Activated CD4-positive, alpha-beta memory T cell treated with anti-CD3 and anti-CD28 coated beads, Interleukin-2, amount 10 ng/mL, durations not matched to agents 7 days and 5 days (primary cell): Measurements from ENCODE around the gene RNASET2. TPM values are rescaled to one million over a fixed set of nuclear protein-coding genes. Genes with fewer than 3 reads are reported as not detected.
"Not testable (repeated sequence)": the region's sequence is repeated elsewhere in the genome, so short reads cannot be mapped to it uniquely, and the experiment has no call there.

ENCODE experiments used
- CTCF ChIA-PET: fragments of 350-600 bp; sonication (Branson Sonifier 250); formaldehyde crosslinking; loops from one replicate; lab custom pipeline; 2021; ENCODE audit warnings: antibody characterized with exemption, inconsistent platforms; lab: Charles Lee
- POLR2A ChIA-PET: fragments of 350-600 bp; sonication (Branson Sonifier 250); formaldehyde crosslinking; loops from one replicate; lab custom pipeline; 2021; ENCODE audit warnings: antibody characterized with exemption; lab: Charles Lee
- DNase-seq: peaks from one replicate; pipeline ENCODE4 v3.0.0-alpha.2; 2020
- H3K27ac Mint-ChIP-seq: one replicate; pipeline ENCODE4 v1.8.0; 2021; ENCODE audit warnings: mild to moderate bottlenecking, mixed read lengths
- H3K27me3 Mint-ChIP-seq: one replicate; pipeline ENCODE4 v1.8.0; 2021; ENCODE audit warnings: mixed read lengths
- H3K36me3 Mint-ChIP-seq: one replicate; pipeline ENCODE4 v1.8.0; 2021; ENCODE audit warnings: low read depth, mixed read lengths
- H3K4me1 Mint-ChIP-seq: one replicate; pipeline ENCODE4 v1.8.0; 2021; ENCODE audit warnings: mixed read lengths
- H3K4me3 Mint-ChIP-seq: one replicate; pipeline ENCODE4 v1.8.0; 2021; ENCODE audit warnings: mild to moderate bottlenecking, mixed read lengths
- H3K9me3 Mint-ChIP-seq: one replicate; pipeline ENCODE4 v1.8.0; 2021; ENCODE audit warnings: mixed read lengths
- total RNA-seq, 2 experiments: library from RNA; stranded (reverse); gene quantifications; one replicate each; pipeline ENCODE4 v1.2.3, GENCODE V29; 2021

Gene RNASET2
- total RNA-seq, 2 experiments from 2014 or later: 107 to 112 TPM

- H3K4me1 Mint-ChIP-seq: peaks cover 63% of the 10 kb centered on the region
- no peaks in the 10 kb centered on the region for H3K27me3 Mint-ChIP-seq
- DNase-seq: no peak
- ChIA-PET CTCF (interaction anchor here (0.9 to 4.4 kb wide), 7 partner anchors 8 to 178 kb away, joined by 3 to 25 read pairs (median 4); no protein-coding TSS in a partner anchor), POLR2A (interaction anchor here (0.9 to 1.4 kb wide), 4 partner anchors 13 to 85 kb away, joined by 3 to 6 read pairs (median 4); no protein-coding TSS in a partner anchor)
- H3K36me3 Mint-ChIP-seq: peaks cover 41% of the 10 kb centered on the region
- peak overlapping the region; percentile 91 for H3K4me3 Mint-ChIP-seq
- peak overlapping the region; percentile 62 for H3K27ac Mint-ChIP-seq
- H3K9me3 Mint-ChIP-seq: no peaks in the 10 kb centered on the region
Measured at GRCh38 chr6:166952121-166952520, 4.2 kb downstream of the RNASET2 start.

GRCh38 chr6:166951670-166952060 is 4.7 kb downstream of the RNASET2 start:
- H3K36me3 Mint-ChIP-seq: peaks cover 46% of the 10 kb centered on the region
- peaks cover 63% of the 10 kb centered on the region for H3K4me1 Mint-ChIP-seq

DNA sequence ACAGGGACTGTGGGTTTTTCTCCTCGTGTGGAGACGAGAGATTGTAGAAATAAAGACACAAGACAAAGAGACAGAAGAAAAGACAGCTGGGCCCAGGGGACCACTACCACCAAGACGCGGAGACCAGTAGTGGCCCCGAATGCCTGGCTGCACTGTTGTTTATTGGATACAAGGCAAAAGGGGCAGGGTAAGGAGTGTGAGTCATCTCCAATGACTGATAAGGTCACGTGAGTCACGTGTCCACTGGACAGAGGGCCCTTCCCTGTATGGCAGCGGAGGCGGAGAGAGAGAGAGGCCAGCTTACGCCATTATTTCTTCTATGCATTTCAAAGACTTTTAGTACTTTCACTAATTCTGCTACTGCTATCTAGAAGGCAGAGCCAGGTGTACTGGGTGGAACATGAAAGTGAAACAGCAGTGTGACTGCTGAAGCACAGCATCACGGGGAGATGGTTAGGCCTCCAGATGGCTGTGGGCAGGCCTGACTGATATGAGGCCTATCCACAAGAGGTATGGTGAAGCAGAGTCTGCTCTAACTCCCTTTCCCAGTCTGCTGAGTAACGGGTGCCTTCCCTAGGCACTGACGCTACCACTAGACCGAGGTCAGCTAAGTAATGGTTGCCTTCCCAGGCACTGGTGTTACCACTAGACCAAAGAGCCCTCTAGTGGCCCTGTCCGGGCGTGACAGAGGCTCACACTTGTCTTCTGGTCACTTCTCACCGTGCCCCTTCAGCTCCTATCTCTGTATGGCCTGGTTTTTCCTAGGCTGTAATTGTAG is 5.3 kb downstream of the RNASET2 start:
- H3K27me3 Mint-ChIP-seq, H3K9me3 Mint-ChIP-seq: not testable (repeated sequence)
- Mint-ChIP-seq H3K27ac (peak overlapping the region; percentile 100), H3K36me3 (peaks cover 52% of the 10 kb centered on the region), H3K4me3 (peak overlapping the region; percentile 67), H3K4me1 (peaks cover 63% of the 10 kb centered on the region)
- POLR2A ChIA-PET: interaction anchor here (0.9 to 2.3 kb wide), 11 partner anchors 9 to 400 kb away, joined by 3 to 12 read pairs (median 4); partner anchors contain the start of gene CEP43
- peak; percentile 80 for DNase-seq
- CTCF ChIA-PET: interaction anchor here (0.8 to 4.4 kb wide), 10 partner anchors 9 to 691 kb away, joined by 3 to 25 read pairs (median 4); no protein-coding TSS in a partner anchor

More at GRCh38 chr6:166951670-166952060, 4.7 kb downstream of the RNASET2 start:
- H3K27ac Mint-ChIP-seq: peak overlapping the region; percentile 100
- POLR2A ChIA-PET: interaction anchor here (0.9 to 2.3 kb wide), 9 partner anchors 8 to 400 kb away, joined by 3 to 12 read pairs (median 4); partner anchors contain the start of gene CEP43
- CTCF ChIA-PET: interaction anchor here (0.8 to 4.4 kb wide), 10 partner anchors 8 to 692 kb away, joined by 3 to 25 read pairs (median 4); no protein-coding TSS in a partner anchor
- H3K4me3 Mint-ChIP-seq: peak overlapping the region; percentile 67
- H3K9me3 Mint-ChIP-seq: no peaks in the 10 kb centered on the region
- DNase-seq: no peak
- no peaks in the 10 kb centered on the region for H3K27me3 Mint-ChIP-seq

- Mint-ChIP-seq H3K4me3 (peak overlapping the region; percentile 67), H3K9me3 (no peaks in the 10 kb centered on the region), H3K27ac (peak overlapping the region; percentile 100), H3K27me3 (no peaks in the 10 kb centered on the region), H3K36me3 (peaks cover 53% of the 10 kb centered on the region), H3K4me1 (peaks cover 61% of the 10 kb centered on the region)
- ChIA-PET POLR2A (interaction anchor here (0.9 to 2.3 kb wide), 10 partner anchors 9 to 401 kb away, joined by 3 to 12 read pairs (median 5); partner anchors contain the start of genes CEP43 and RPS6KA2), CTCF (interaction anchor here (1.1 to 4.4 kb wide), 7 partner anchors 10 to 191 kb away, joined by 3 to 25 read pairs (median 6); no protein-coding TSS in a partner anchor)
- DNase-seq: peak; percentile 51
Measured at GRCh38 chr6:166950443-166950821, 5.9 kb downstream of the RNASET2 start.

- Mint-ChIP-seq H3K36me3 (peaks cover 52% of the 10 kb centered on the region), H3K27ac (peak overlapping the region; percentile 100)
- POLR2A ChIA-PET: interaction anchor here (1.0 to 2.3 kb wide), 8 partner anchors 8 to 323 kb away, joined by 4 to 12 read pairs (median 6); partner anchors contain the start of genes CEP43 and RPS6KA2
Measured at GRCh38 chr6:166949528-166950442, 6.6 kb downstream of the RNASET2 start.

DNA sequence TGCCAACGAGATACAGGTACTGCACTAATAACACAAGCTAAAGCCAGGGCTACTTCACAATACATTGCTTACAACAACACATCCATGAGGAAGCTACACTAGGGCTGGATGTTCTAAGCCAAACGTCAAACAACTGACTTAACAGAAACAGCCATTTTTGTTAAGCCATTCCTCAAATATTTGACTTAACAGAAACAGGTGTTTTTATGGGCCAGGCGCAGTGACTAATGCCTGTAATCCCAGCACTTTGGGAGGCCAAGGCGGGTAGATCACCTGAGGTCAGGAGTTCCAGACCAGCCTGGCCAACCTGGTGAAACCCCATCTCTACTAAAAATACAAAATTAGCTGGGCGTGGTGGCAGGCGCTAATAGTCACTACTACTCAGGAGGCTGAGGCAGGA is 7.6 kb downstream of the RNASET2 start:
- H3K36me3 Mint-ChIP-seq: peaks cover 50% of the 10 kb centered on the region
- POLR2A ChIA-PET: interaction anchor here (0.6 to 1.8 kb wide), 2 partner anchors 312 to 322 kb away, joined by 5 read pairs; partner anchors contain the start of gene RPS6KA2

More at GRCh38 chr6:166949528-166950442, 6.6 kb downstream of the RNASET2 start:
- no peaks in the 10 kb centered on the region for H3K9me3 Mint-ChIP-seq
- H3K4me3 Mint-ChIP-seq: peak overlapping the region; percentile 67
- H3K27me3 Mint-ChIP-seq: no peaks in the 10 kb centered on the region
- CTCF ChIA-PET: interaction anchor here (1.2 to 4.4 kb wide), 4 partner anchors 10 to 191 kb away, joined by 3 to 25 read pairs (median 7); no protein-coding TSS in a partner anchor
- peaks cover 56% of the 10 kb centered on the region for H3K4me1 Mint-ChIP-seq
- peak; percentile 32 for DNase-seq

DNA sequence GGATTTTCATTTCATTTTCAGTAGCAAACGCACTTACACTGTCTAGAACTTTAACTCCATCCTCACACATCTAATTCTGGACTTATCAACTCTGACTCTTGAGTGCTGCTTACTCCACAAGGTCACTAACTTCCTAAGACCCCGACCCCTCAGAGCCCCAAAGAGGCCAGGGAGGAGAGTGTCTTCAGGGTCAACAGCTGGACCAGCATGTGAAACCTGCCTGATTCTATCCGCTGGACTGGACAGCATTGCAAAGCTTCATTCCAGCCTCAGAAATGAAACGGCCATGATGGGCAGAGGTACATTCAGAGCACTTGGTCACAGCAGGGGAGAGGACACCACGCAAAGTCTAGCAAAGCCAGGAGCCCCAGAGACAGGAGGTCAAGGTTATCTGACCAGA is 9.1 kb downstream of the RNASET2 start:
- Mint-ChIP-seq H3K27me3 (no peaks in the 10 kb centered on the region), H3K36me3 (peaks cover 46% of the 10 kb centered on the region), H3K4me3 (no peak overlapping the region), H3K27ac (no peak overlapping the region), H3K9me3 (no peaks in the 10 kb centered on the region), H3K4me1 (peaks cover 46% of the 10 kb centered on the region)
- CTCF ChIA-PET: no interaction called here
- POLR2A ChIA-PET: no interaction called here
- no peak for DNase-seq

More for the DNA sequence above, 7.6 kb downstream of the RNASET2 start:
- not testable (repeated sequence) for H3K27me3 Mint-ChIP-seq, H3K4me3 Mint-ChIP-seq, H3K9me3 Mint-ChIP-seq, H3K27ac Mint-ChIP-seq, DNase-seq
- CTCF ChIA-PET: interaction anchor here (1.2 to 4.4 kb wide), 2 partner anchors 10 to 41 kb away, joined by 3 to 25 read pairs; no protein-coding TSS in a partner anchor
- peaks cover 49% of the 10 kb centered on the region for H3K4me1 Mint-ChIP-seq

DNA sequence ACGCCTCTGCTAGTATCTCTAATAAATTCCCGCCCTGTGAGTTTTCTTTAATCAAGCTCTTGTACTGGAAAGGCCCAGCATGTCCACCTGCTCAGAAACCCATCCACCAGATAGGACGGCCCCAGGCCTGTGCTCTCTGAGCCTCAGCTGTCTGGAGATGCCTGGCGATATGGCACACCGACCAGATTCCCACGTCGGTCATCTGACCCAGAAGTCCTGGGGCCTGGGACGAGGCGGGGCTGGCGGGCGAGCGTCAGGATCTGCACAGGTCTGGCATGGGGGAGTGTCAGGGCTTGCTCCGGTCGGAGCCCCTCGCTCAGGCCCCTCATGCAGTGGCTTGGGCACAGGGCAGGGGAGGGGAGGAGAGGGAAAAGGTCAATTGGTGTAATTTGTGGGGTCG is 10.2 kb downstream of the RNASET2 start:
- no peaks in the 10 kb centered on the region for H3K9me3 Mint-ChIP-seq
- H3K36me3 Mint-ChIP-seq: peaks cover 48% of the 10 kb centered on the region
- no peak overlapping the region for H3K27ac Mint-ChIP-seq
- no peaks in the 10 kb centered on the region for H3K27me3 Mint-ChIP-seq
- peaks cover 43% of the 10 kb centered on the region for H3K4me1 Mint-ChIP-seq
- no peak overlapping the region for H3K4me3 Mint-ChIP-seq
- no peak for DNase-seq
- CTCF ChIA-PET: no interaction called here
- POLR2A ChIA-PET: no interaction called here

DNA sequence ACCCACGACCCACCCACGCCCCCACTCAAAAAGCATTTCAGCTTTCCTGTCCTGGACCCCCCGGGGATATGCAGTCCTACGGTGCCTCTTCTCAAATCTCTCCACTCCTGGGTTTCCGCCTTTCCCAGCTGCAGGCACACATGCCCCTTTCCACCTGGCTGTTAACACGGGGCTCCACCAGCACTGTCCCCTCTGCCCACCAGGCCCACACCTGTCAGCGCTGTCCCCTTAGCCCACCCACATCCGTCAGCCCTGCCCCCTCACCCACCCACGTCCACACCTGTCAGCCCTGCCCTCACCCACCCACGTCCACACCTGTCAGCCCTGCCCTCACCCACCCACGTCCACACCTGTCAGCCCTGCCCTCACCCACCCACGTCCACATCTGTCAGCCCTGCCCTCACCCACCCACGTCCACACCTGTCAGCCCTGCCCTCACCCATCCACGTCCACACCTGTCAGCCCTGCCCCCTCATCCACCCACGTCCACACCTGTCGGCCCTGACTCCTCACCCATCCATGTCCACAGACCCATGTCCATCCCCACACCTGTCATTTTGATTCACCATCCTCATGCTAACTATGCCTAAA is 11.6 kb downstream of the RNASET2 start:
- ChIA-PET CTCF (no interaction called here), POLR2A (interaction anchor here (1.4 kb wide), 1 partner anchor 12 kb away, joined by 4 read pairs; no protein-coding TSS in a partner anchor)
- Mint-ChIP-seq H3K9me3 (no peaks in the 10 kb centered on the region), H3K36me3 (peaks cover 49% of the 10 kb centered on the region), H3K4me3 (no peak overlapping the region), H3K27ac (no peak overlapping the region), H3K27me3 (no peaks in the 10 kb centered on the region), H3K4me1 (peaks cover 30% of the 10 kb centered on the region)
- no peak for DNase-seq

GRCh38 chr6:166942393-166943168 is 13.8 kb downstream of the RNASET2 start:
- peaks cover 56% of the 10 kb centered on the region for H3K36me3 Mint-ChIP-seq
- peak; percentile 55 for DNase-seq
- POLR2A ChIA-PET: interaction anchor here (1.1 to 2.6 kb wide), 4 partner anchors 8 to 17 kb away, joined by 3 to 12 read pairs (median 6); partner anchors contain the start of gene RNASET2
- no peak overlapping the region for H3K4me3 Mint-ChIP-seq
- H3K4me1 Mint-ChIP-seq: peaks cover 21% of the 10 kb centered on the region
- CTCF ChIA-PET: interaction anchor here (0.6 to 1.9 kb wide), 3 partner anchors 10 to 89 kb away, joined by 3 to 4 read pairs (median 4); no protein-coding TSS in a partner anchor
- peak overlapping the region; percentile 54 for H3K27ac Mint-ChIP-seq
- no peaks in the 10 kb centered on the region for H3K9me3 Mint-ChIP-seq
- no peaks in the 10 kb centered on the region for H3K27me3 Mint-ChIP-seq

- Mint-ChIP-seq H3K4me1 (peaks cover 25% of the 10 kb centered on the region), H3K4me3 (no peak overlapping the region), H3K36me3 (peaks cover 44% of the 10 kb centered on the region), H3K27me3 (no peaks in the 10 kb centered on the region), H3K9me3 (no peaks in the 10 kb centered on the region), H3K27ac (no peak overlapping the region)
- POLR2A ChIA-PET: interaction anchor here (2.6 kb wide), 1 partner anchor 10 kb away, joined by 12 read pairs; no protein-coding TSS in a partner anchor
- CTCF ChIA-PET: no interaction called here
- DNase-seq: no peak
Measured at GRCh38 chr6:166940643-166941068, 15.7 kb downstream of the RNASET2 start.
